Measurements from ENCODE around the gene C3orf22.

- TF ChIP-seq EP300 (IDR thresholded peaks at IDR 0.05; ENCODE audit: low read depth) (no peak), POLR2AphosphoS5 (IDR thresholded peaks at IDR 0.05) (no peak)
These were observed 27.7 kb downstream of the C3orf22 start for GRCh38 chr3:126531051-126531330.
